DMS 273 (cell line): ENCODE measurements around the gene CPNE4.

Source experiments
- DNase-seq: peaks from one replicate; lab custom pipeline; 2025; ENCODE audit not compliant: unreplicated experiment; lab: John Stamatoyannopoulos, UW

CPNE4 gene

GRCh38 chr3:131485119-131485518, 549.7 kb downstream of the CPNE4 start:
- no peak for DNase-seq

GRCh38 chr3:131484496-131485111, 550.2 kb downstream of the CPNE4 start:
- no peak for DNase-seq
